Measurements from ENCODE around the gene FLT4. TPM values are rescaled to one million over a fixed set of nuclear protein-coding genes. Genes with fewer than 3 reads are reported as not detected.
A peak's percentile ranks its signal among the peaks of the same experiment; 100 is the strongest.

Gene FLT4
- total RNA-seq, 1 experiment from 2014 or later: 6.3 TPM

GRCh38 chr5:180580681-180581080 lies 68.7 kb downstream of the FLT4 start:
- TF ChIP-seq CTCF (conservative IDR thresholded peaks at IDR 0.05): no peak
- no peak overlapping the region for H3K23ac ChIP-seq (ENCODE audit: insufficient read length, low read depth, low read length)
- no peak overlapping the region for H4K5ac ChIP-seq (ENCODE audit: insufficient read length, low read depth, low read length)
- no peaks in the 10 kb centered on the region for H3K4me1 ChIP-seq (ENCODE audit: insufficient read depth, low read length)
- H3K27me3 ChIP-seq (ENCODE audit: insufficient read depth, low read length): no peaks in the 10 kb centered on the region
- no peak overlapping the region for H3K14ac ChIP-seq (ENCODE audit: insufficient read depth, low read length)
- no peak overlapping the region for H4K91ac ChIP-seq (ENCODE audit: insufficient read length, low read depth, low read length)
- H3K9me3 ChIP-seq (ENCODE audit: control insufficient read depth, low read depth, low read length): no peaks in the 10 kb centered on the region
- WGBS (ENCODE audit: extremely low coverage, insufficient read length, low lambda C conversion rate): no CpG with 5 or more reads among the region's 6 CpGs
- no peak for DNase-seq
- no peak overlapping the region for H2BK15ac ChIP-seq (ENCODE audit: low read depth, low read length)
- H2AFZ ChIP-seq (ENCODE audit: low read length): no peak overlapping the region
- no peak overlapping the region for H2BK20ac ChIP-seq (ENCODE audit: low read depth, low read length, poor library complexity, severe bottlenecking)
- no peaks in the 10 kb centered on the region for H4K20me1 ChIP-seq (ENCODE audit: control insufficient read depth, insufficient read depth, insufficient read length)
- no peak overlapping the region for H3K18ac ChIP-seq (ENCODE audit: insufficient read length, low read depth, low read length)
- no peak overlapping the region for H3K4ac ChIP-seq (ENCODE audit: low read depth, low read length)
- Mint-ChIP-seq H3K9me3 (no peaks in the 10 kb centered on the region), H3K36me3 (ENCODE audit: insufficient read depth in 1 of 3, low read depth in 3 of 3) (peaks cover 7 to 28% (median 21%) of the 10 kb centered on the region in 3 experiments; a peak in 6 of 7 replicates), H3K27me3 (ENCODE audit: low read depth) (peaks cover 14% of the 10 kb centered on the region), H3K4me3 (no peak overlapping the region), H3K27ac (peak overlapping the region in 1 of 3 experiments; percentile 53; a peak in 2 of 7 replicates), H3K4me1 (no peaks in the 10 kb centered on the region)
- no peak overlapping the region for H2BK12ac ChIP-seq (ENCODE audit: insufficient read length, low read depth, low read length)
- H3K9ac ChIP-seq (ENCODE audit: extremely low read depth, insufficient read length, low read length): no peak overlapping the region
- H2AK5ac ChIP-seq (ENCODE audit: insufficient read length, low read length): no peak overlapping the region
- H3K27ac ChIP-seq (ENCODE audit: insufficient read length, low read depth, low read length): no peak overlapping the region
- no peaks in the 10 kb centered on the region for H3K79me2 ChIP-seq (ENCODE audit: insufficient read depth, low read length)
- no peak overlapping the region for H2BK5ac ChIP-seq (ENCODE audit: insufficient read length, low read length)
- no peak overlapping the region for H4K8ac ChIP-seq (replicated peaks; ENCODE audit: insufficient read length, low read depth, low read length)
- no peaks in the 10 kb centered on the region for H3K23me2 ChIP-seq (ENCODE audit: insufficient read length, low read depth, low read length, poor library complexity, severe bottlenecking)
- no peak overlapping the region for H3K56ac ChIP-seq (ENCODE audit: insufficient read length, low read depth, low read length)
- H2BK120ac ChIP-seq (ENCODE audit: low read depth, low read length, poor library complexity, severe bottlenecking): no peak overlapping the region
- no peaks in the 10 kb centered on the region for H3K79me1 ChIP-seq (ENCODE audit: insufficient read depth, low read depth, low read length, poor library complexity, severe bottlenecking)
- no peak overlapping the region for H3K4me2 ChIP-seq (ENCODE audit: insufficient read depth, insufficient read length, low read length)
- no peak overlapping the region for H3T11ph ChIP-seq (ENCODE audit: low read length)

All from H9 (cell line).